Neural cell (in vitro differentiated cells): ENCODE data around the gene MAGI2. TPM values are rescaled to one million over a fixed set of nuclear protein-coding genes. Genes with fewer than 3 reads are reported as not detected.

Experiments used
- H2AFZ ChIP-seq: fragments of 200-600, 300-800 bp; sonication (generic), shearing (Covaris generic); 2 replicates; pipeline ENCODE4 v1.6.0; 2014; ENCODE audit warnings: low read depth, mild to moderate bottlenecking, antibody characterized with exemption, low read length, moderate library complexity
- H3F3A ChIP-seq: fragments of 200-600 bp; shearing (Covaris generic); 2 replicates; pipeline ENCODE4 v1.6.1; 2016; ENCODE audit warnings: mild to moderate bottlenecking, moderate library complexity, mixed read lengths, antibody characterized with exemption, low read length; ENCODE audit not compliant: insufficient read depth, poor library complexity, severe bottlenecking
- H3K27ac ChIP-seq: fragments of 200-600, 300-800 bp; sonication (generic), shearing (Covaris generic); 2 replicates; pipeline ENCODE4 v1.5.1; 2014; ENCODE audit warnings: mild to moderate bottlenecking, low read length, moderate library complexity
- H3K27me3 ChIP-seq: fragments of 300-800, 200-600 bp; sonication (generic), shearing (Covaris generic); 2 replicates; pipeline ENCODE4 v1.6.0; 2014; ENCODE audit warnings: mild to moderate bottlenecking, low read depth, low read length, moderate library complexity; ENCODE audit not compliant: insufficient read depth
- H3K36me3 ChIP-seq: fragments of 300-800, 200-600 bp; sonication (generic), shearing (Covaris generic); 2 replicates; pipeline ENCODE4 v1.5.1; 2014; ENCODE audit warnings: mild to moderate bottlenecking, antibody characterized with exemption, low read length, moderate library complexity; ENCODE audit not compliant: insufficient read depth
- H3K4me2 ChIP-seq: fragments of 300-800, 200-600 bp; sonication (generic), shearing (Covaris generic); 2 replicates; pipeline ENCODE4 v1.6.0; 2014; ENCODE audit warnings: mild to moderate bottlenecking, low read length
- H3K4me3 ChIP-seq: fragments of 300-800, 200-600 bp; sonication (generic), shearing (Covaris generic); 2 replicates; pipeline ENCODE4 v1.5.1; 2014; ENCODE audit warnings: mild to moderate bottlenecking, low read length, moderate library complexity
- H3K79me2 ChIP-seq: fragments of 200-600 bp; shearing (Covaris generic); replicated peaks from 2 replicates; pipeline ENCODE4 v1.6.0; 2014; ENCODE audit warnings: mild to moderate bottlenecking, low read length, moderate library complexity; ENCODE audit not compliant: insufficient read depth
- H3K9ac ChIP-seq: fragments of 300-800, 200-600 bp; sonication (generic), shearing (Covaris generic); 2 replicates; pipeline ENCODE4 v1.6.1; 2016; ENCODE audit warnings: mild to moderate bottlenecking, low read length, mixed read lengths
- H3K9me2 ChIP-seq: fragments of 200-600 bp; shearing (Covaris generic); 2 replicates; pipeline ENCODE4 v1.6.1; 2016; ENCODE audit warnings: mild to moderate bottlenecking, low read length, mixed read lengths; ENCODE audit not compliant: insufficient read depth
- H3K9me3 ChIP-seq: fragments of 200-600, 300-800 bp; sonication (generic), shearing (Covaris generic); 2 replicates; pipeline ENCODE4 v1.6.1; 2016; ENCODE audit warnings: mild to moderate bottlenecking, mixed run types, low read length, moderate library complexity, mixed read lengths
- H4K20me1 ChIP-seq: fragments of 200-600 bp; shearing (Covaris generic); 2 replicates; pipeline ENCODE4 v1.6.1; 2016; ENCODE audit warnings: mild to moderate bottlenecking, mixed run types; ENCODE audit not compliant: insufficient read depth
- EP300 ChIP-seq: fragments of 450-650 bp; conservative IDR thresholded peaks from 2 replicates; pipeline ENCODE4 v1.6.1; 2014; ENCODE audit warnings: antibody characterized with exemption, mild to moderate bottlenecking, moderate library complexity; ENCODE audit not compliant: poor library complexity, severe bottlenecking
- EZH2 ChIP-seq: fragments of 200-600, 300-800 bp; shearing (Covaris generic), sonication (generic); IDR thresholded peaks from 2 replicates; pipeline ENCODE4 v1.6.1; 2014; ENCODE audit warnings: antibody characterized with exemption, low read length, borderline replicate concordance, mild to moderate bottlenecking; ENCODE audit not compliant: insufficient read depth, poor library complexity, severe bottlenecking
- MXI1 ChIP-seq: fragments of 450-650 bp; conservative IDR thresholded peaks from 2 replicates; pipeline ENCODE4 v1.6.1; 2014; ENCODE audit warnings: antibody characterized with exemption, mild to moderate bottlenecking; ENCODE audit not compliant: poor library complexity, severe bottlenecking
- POLR2AphosphoS5 ChIP-seq: IDR thresholded peaks from 2 replicates; pipeline ENCODE4 v1.6.1; 2012
- RAD21 ChIP-seq: fragments of 450-650 bp; conservative IDR thresholded peaks from 2 replicates; pipeline ENCODE4 v1.6.1; 2014; ENCODE audit warnings: antibody characterized with exemption, mild to moderate bottlenecking, moderate library complexity
- REST ChIP-seq: IDR thresholded peaks from 2 replicates; pipeline ENCODE4 v1.6.1; 2012; ENCODE audit warnings: borderline replicate concordance
- SMC3 ChIP-seq: fragments of 450-650 bp; conservative IDR thresholded peaks from 2 replicates; pipeline ENCODE4 v1.6.1; 2014; ENCODE audit warnings: antibody characterized with exemption, mild to moderate bottlenecking, moderate library complexity; ENCODE audit not compliant: poor library complexity
- TAF1 ChIP-seq: IDR thresholded peaks from 2 replicates; pipeline ENCODE4 v1.6.1; 2012; ENCODE audit warnings: low read depth
- polyA plus RNA-seq: library from polyadenylated mRNA; depleted of rRNA; stranded (reverse); fragments of >200 nt; gene quantifications from 2 replicates; pipeline ENCODE4 v1.2.3, GENCODE V29; 2014
- TF ChIP-seq, protein P1 (sequence below): fragments of 450-650 bp; IDR thresholded peaks from 2 replicates; pipeline ENCODE4 v1.5.1; 2014; ENCODE audit warnings: antibody characterized with exemption, mild to moderate bottlenecking, moderate library complexity; ENCODE audit not compliant: poor library complexity, severe bottlenecking

MAGI2 gene
- polyA plus RNA-seq, 1 donor from 2014 or later: 19.3 TPM

GRCh38 chr7:78013386-78013785 is 1440.1 kb downstream of the MAGI2 start:
- no peaks in the 10 kb centered on the region for H3K9me2 ChIP-seq
- no peaks in the 10 kb centered on the region for H3K36me3 ChIP-seq
- H2AFZ ChIP-seq: no peak overlapping the region
- TF ChIP-seq REST (no peak), RAD21 (no peak), MXI1 (no peak), EP300 (no peak), POLR2AphosphoS5 (no peak), EZH2 (no peak), SMC3 (no peak), TAF1 (no peak)
- TF ChIP-seq, protein P1, sequence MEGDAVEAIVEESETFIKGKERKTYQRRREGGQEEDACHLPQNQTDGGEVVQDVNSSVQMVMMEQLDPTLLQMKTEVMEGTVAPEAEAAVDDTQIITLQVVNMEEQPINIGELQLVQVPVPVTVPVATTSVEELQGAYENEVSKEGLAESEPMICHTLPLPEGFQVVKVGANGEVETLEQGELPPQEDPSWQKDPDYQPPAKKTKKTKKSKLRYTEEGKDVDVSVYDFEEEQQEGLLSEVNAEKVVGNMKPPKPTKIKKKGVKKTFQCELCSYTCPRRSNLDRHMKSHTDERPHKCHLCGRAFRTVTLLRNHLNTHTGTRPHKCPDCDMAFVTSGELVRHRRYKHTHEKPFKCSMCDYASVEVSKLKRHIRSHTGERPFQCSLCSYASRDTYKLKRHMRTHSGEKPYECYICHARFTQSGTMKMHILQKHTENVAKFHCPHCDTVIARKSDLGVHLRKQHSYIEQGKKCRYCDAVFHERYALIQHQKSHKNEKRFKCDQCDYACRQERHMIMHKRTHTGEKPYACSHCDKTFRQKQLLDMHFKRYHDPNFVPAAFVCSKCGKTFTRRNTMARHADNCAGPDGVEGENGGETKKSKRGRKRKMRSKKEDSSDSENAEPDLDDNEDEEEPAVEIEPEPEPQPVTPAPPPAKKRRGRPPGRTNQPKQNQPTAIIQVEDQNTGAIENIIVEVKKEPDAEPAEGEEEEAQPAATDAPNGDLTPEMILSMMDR: no peak
- no peaks in the 10 kb centered on the region for H3K27me3 ChIP-seq
- H4K20me1 ChIP-seq: no peaks in the 10 kb centered on the region
- H3K79me2 ChIP-seq: no peaks in the 10 kb centered on the region
- no peaks in the 10 kb centered on the region for H3F3A ChIP-seq
- H3K4me2 ChIP-seq: no peak overlapping the region
- H3K4me3 ChIP-seq: no peak overlapping the region
- no peak overlapping the region for H3K9ac ChIP-seq
- H3K9me3 ChIP-seq: no peaks in the 10 kb centered on the region
- H3K27ac ChIP-seq: no peak overlapping the region

DNA sequence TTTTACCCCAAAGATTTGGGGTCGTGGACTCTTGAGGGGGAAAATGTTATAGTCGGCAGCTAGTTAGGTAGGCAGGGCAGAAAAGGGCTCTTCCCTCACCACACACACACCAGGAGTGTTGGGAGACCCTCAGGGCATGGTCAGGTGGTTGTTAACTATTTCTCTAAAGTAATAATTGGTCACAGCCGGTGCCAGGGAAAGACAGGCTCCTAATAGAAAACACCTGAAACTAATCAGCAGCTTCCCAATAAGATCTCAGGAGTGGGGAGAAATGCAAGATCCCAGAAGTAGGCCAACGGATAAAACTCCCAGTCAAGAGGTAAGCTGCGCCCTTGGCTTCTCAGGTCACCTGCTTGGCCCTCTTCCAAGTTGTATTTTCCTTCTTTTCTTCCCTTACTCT is 1441.8 kb downstream of the MAGI2 start:
- H3K79me2 ChIP-seq: no peaks in the 10 kb centered on the region
- TF ChIP-seq RAD21 (no peak), SMC3 (no peak), POLR2AphosphoS5 (no peak), EZH2 (no peak), MXI1 (no peak), REST (no peak), TAF1 (no peak), EP300 (no peak)
- TF ChIP-seq, protein P1: no peak
- H3K4me2 ChIP-seq: no peak overlapping the region
- H3K9me3 ChIP-seq: no peaks in the 10 kb centered on the region
- no peak overlapping the region for H3K9ac ChIP-seq
- H3K36me3 ChIP-seq: no peaks in the 10 kb centered on the region
- H4K20me1 ChIP-seq: no peaks in the 10 kb centered on the region
- H3K9me2 ChIP-seq: no peaks in the 10 kb centered on the region
- H3K27ac ChIP-seq: no peak overlapping the region
- no peaks in the 10 kb centered on the region for H3F3A ChIP-seq
- no peaks in the 10 kb centered on the region for H3K27me3 ChIP-seq
- H2AFZ ChIP-seq: no peak overlapping the region
- H3K4me3 ChIP-seq: no peak overlapping the region
